ENCODE data around the gene TMEM115.
"Not testable (repeated sequence)": the region's sequence is repeated elsewhere in the genome, so short reads cannot be mapped to it uniquely, and the experiment has no call there.

TMEM115 gene

DNA sequence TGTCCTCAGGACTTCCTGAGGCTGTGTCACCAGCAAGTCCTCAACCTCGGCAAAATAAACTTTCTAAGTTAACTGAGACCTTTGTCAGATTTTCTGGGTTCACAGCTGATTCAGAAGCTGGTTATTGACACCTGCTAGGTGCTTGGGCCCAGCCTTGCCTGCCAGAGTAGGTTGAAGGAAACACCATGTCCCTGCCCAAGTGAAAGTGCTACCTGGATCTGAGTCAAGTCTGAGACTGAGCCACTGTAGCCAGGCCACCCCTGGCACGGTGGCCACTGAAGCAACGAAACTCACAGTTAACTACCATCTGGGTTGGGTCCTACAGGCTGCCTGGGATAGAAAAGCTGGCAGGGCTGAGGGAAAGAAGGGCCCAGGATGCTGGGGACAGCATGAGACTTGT lies 45.0 kb downstream of the TMEM115 start:
- DNase-seq = no peak

DNA sequence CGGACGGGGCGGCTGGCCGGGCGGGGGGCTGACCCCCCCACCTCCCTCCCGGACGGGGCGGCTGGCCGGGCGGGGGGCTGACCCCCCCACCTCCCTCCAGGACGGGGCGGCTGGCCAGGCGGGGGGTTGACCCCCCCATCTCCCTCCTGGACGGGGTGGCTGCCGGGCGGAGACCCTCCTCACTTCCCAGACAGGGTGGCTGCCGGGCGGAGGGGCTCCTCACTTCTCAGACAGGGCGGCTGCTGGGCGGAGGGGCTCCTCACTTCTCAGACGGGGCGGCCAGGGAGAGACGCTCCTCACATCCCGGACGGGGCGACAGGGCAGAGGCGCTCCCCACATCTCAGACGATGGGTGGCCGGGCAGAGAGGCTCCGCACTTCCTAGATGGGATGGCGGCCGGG lies 47.3 kb downstream of the TMEM115 start:
- DNase-seq = not testable (repeated sequence)
